LHCN-M2 (cell line): Measurements from ENCODE around the gene TIAM2. TPM values are rescaled to one million over a fixed set of nuclear protein-coding genes. Genes with fewer than 3 reads are reported as not detected.

Experiments used
- DNase-seq: peaks from one replicate; pipeline ENCODE4 v3.0.0-alpha.2; 2012; ENCODE audit warnings: low read depth
- total RNA-seq: library from RNA; depleted of rRNA; stranded (reverse); fragments of >200 nt; gene quantifications from 2 replicates; pipeline ENCODE4 v1.2.3, GENCODE V29; 2014

The TIAM2 gene
- total RNA-seq, 1 experiment from 2014 or later, result 11.9 TPM

DNA sequence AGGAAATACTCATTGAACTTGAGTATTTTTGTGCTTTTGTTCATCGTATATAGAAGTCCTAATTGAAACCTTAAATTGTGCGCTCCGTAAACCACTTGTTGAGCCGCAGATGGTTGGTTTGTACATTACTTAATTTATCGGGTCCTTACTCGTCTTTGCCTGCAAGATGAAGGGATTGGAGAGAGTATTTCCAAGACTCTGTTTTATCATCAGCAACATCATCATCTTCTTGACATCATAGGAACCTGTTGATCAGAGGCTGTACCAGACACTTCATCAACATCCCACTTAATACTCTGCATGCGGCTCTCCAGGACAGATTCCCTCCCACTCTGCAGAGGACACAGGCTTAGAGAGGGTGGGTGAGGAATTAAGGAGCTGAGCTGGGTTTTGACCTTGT, 28.6 kb downstream of the TIAM2 start:
- DNase-seq, result no peak

DNA sequence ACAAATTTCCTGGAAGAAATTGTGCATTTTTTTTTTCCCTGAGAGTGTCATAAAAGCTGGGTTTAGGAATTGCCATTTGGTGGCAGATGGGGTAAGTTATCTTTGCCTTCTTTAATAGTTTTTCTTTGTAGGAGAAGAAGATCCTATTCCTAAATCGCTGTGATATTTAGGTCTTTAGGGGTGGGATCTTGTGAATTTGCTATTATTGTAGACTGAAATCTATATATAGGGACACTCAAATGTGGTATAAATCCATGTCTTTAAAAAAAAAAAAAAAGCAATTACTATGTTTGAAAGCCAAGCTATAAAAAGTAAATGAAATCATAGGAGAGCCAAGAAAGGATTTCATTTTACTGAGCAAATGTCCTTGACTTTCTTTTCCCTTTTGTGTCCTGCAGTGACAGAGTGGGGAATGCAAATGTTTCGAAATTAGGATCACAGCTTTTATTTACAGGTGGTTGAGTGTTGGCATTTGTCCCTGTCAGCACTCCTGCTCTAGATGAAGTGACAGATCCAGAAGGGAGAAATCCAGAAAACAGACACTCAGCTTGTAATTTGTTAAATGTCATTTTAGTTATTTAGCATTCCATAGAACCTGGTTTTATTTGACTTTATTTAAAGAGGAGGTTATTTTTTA, 29.4 kb downstream of the TIAM2 start:
- no peak for DNase-seq

DNA sequence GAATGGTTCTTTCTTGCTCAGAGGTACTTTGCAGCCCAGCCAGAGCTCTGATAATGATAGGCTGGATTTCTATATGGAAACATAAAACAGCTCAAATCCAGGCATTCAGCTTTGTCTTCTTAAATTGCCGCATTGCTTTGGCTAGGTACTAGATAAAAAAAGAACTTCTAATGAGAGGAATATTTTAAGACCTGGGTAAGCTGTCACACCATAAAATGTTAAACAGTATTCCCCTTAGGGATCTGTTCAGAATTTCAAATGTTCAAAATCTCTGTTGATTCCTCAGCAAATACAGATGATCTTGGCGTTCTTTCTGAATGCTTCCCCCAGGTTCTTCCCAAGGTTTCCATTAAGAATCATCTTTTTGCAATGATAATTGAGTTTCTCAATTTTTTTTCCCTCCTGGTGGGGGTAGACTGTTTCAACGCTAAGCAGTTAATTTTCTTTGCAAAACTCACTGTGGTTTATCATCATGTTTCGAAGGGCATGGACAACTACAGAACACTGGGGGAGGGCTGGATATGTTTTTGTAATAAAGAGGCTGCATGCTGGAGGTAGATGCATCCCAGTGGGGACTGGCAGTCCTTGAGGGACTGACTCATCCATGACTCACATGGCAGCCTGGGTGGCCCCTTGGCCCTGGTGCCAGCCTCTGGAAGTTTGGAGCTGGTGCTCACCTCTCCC, 31.0 kb downstream of the TIAM2 start:
- DNase-seq, result peak; percentile 96

DNA sequence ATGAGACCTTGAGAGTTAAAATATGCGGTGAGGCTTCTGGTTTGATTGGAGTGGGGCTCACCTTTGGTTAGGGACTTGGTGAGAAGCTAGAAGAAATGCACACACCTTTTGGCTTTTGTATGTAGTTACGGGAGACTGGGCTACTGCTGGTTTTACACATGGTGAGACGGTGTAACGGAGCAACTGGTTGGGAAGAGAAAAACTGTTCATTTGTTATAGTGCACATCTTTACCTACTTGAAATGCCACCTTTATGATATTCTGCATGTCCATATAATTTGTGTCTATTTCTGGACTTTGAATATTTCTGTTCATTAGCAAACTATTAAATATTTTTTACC, 31.6 kb downstream of the TIAM2 start:
- DNase-seq, result no peak

DNA sequence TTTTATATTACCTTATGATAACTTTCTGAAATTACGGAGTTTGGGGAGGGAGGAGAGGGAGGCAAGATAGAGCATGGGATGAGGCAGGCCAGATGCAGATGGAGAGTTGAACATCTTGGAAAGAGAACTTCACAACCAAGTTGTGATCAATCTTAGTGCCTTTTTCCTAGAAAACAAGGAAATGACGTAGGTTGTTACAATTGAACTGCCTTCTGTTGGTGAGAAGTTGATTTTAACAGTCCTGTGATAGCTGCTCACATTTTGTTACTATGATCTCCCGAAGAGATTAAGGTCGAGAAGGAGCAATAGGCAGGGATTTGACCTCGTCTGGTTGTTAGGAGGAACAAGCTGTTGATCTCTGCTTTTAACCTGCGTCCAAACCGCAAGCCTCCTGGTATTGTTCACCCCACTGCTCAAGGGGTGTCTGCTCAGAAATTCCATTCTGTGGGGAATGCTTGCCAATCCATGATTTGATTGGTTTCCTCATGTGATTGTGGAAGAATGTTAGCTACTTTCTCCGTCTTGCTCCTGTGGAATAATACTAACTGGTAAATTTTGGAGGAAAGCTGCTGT, 35.1 kb downstream of the TIAM2 start:
- no peak for DNase-seq

DNA sequence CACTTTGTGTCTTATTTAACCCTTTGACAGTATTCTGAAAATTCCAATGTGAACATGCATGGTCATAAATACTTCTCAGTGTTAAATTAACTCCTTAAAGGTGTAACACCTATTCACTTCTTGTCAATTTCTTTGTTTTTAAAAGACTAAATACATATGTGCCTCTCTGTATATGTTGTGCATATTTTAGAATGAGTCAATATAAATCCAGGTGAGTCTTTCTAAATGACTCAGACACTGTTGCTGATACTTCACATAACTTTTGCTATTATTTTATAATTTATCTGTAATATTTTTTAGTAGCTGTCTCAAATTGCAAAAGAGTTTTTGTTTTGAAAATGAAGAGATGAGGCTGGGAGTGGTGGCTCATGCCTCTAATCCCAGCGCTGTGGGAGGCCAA, 36.0 kb downstream of the TIAM2 start:
- DNase-seq, result no peak

DNA sequence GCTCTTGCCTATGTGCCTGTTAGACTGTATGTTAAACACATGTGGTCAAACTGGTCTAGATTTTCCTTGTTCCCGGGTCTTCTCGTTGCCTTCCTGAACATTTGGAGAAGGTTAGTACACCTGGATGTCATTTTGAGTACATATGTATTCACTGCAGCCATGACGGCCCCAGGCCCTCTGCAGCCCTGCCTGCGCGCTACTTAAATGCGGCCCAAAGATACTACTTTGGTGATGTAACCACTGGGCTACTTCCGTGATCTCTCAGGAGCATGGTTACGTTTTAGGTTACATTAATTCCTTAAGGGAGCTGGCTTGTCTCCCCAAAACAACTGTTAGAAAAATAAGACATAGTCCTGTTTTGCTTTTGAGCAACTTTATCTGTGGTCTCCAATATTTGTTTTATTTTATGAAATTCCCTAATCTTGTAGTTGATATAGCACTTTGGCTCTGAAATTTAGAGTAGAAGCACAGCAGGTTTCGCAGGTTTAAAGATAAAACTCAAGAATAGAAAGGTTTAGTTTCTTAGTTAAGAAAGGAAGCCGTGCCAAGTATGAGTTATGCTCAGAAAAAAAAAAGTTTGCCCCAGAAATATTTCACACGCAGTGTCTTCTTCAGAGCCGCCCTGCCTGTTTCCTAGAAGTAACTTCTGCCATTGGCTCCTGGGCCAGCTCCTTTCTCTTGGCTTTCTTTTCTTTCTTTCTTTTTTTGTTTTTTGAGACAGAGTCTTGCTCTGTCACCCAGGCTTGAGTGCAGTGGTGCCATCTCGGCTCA, 38.1 kb downstream of the TIAM2 start:
- no peak for DNase-seq

DNA sequence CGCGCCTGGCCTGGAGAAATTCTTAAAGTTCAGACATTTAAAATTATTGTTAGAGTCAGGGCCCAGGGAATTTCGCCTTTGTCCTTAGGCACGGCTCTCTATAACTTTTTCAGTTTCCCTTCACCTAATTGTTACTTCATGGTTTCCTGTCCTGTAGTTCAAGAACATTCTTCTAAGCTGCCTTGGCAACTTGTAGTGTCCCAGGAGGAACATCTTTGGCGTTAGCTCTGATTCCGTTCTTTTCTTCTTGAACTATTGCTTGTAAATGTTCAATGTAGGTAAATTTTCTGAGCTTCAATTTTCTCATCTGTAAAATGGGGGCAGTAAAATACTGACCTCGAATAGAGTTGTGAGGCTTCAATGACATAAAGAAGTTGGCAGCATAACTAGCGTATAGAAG, 41.8 kb downstream of the TIAM2 start:
- no peak for DNase-seq

DNA sequence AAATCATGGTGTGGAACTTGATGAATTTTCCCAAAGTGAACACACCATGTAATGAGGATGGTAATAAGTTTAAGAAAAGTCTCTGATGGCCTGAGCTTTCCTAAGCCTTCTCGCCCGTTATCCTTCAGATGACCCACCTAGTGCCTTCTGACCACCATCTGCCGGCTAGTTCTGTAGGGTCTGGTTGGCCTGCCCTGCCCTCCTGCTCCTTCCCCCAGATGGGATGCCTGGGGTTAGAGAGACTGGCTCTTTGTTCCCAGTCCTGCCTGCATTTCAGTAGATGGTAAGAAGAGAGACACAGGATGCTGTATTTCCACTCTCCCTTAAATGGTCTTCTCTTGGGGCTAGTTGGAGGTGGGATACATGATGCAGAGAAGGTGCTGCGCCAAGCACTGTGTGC, 43.0 kb downstream of the TIAM2 start:
- DNase-seq, result no peak

DNA sequence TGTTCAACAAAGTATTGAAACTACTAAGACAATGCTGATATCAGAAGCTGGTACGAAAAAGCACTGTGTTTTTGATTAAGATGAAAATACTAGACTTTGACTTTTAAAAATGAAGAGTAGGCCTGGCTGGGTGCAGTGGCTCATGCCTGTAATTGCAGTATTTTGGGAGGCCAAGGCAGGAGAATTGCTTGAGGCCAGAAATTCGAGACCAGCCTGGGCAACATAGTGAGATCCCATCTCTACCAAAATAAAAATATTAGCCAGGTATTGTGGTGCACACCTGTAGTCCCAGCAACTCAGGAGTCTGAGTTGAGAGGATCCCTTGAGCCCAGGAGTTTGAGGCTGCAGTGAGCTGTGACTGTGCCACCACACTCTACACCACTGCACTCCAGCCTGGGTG, 43.4 kb downstream of the TIAM2 start:
- no peak for DNase-seq

DNA sequence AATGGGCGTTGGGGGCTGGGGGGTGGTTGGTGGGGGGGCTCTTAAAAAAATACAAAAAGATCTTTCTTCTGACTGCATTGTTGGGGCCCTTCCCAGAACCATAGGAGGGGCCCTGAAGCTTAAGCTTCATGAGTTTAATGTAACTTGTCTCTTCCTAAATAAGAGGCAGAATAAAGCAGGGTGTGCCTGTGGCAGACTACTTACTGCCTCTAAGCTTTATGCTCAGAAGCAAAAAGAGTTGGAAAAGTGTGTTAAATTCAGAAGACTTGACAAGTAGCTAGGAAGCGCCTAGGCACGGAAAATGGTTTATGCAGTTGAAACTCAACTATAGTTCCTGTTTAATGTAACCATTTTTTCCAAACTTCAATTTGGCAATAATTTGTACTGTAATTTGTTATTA, 44.5 kb downstream of the TIAM2 start:
- DNase-seq, result no peak

DNA sequence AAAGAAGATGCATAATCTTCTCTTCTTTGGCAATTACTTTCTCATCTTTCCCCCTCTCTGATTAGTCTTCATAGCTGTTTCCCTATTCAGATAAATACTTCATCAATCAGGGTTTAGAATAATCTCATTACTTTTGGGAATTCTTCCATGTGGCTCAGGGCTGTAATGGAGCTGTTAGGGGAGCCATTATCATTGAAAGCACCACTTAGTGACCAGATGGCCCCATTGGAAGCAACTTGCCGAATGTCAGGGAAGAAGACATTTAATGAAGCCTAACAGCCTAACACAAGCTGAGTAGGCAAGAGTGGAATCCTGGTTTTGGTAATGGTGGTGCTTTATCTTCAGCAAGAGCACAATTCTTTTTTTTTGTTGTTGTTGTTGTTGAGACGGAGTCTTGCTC, 45.0 kb downstream of the TIAM2 start:
- no peak for DNase-seq

DNA sequence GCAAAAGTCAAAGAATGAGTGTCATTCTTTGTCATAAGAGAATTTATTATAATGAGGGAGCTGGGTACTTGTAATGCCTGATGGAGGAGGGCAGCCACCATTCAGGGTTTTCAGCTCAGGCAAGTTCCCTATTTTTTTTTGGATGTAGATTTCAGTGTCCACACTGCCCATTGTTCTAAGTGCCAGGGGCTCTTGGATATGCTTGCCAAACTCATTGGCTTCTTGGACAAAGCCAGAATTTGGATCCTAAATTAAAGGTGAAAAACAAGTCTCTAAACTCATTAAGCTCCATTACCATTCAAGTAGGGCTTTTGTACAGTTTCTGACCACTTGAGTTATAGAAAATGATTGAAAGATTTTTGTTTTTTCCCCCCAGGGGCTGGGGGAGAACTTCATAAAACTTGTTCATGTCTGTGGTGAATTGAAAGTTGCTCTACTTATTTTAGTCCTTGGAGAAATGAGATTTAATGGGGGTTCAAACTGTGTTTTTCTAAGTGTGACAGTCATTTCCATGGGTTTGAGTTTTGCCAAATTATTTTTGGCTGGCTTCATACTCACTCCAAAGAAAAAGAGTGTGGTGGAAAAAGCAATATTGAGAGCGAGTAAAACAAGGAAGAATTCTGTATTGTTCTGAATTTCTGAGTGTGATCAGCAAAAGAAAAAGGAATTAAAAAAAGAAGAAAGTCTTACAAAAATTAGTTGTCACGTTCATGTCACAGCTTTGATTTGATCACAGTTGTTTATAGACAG, 46.0 kb downstream of the TIAM2 start:
- DNase-seq, result no peak

DNA sequence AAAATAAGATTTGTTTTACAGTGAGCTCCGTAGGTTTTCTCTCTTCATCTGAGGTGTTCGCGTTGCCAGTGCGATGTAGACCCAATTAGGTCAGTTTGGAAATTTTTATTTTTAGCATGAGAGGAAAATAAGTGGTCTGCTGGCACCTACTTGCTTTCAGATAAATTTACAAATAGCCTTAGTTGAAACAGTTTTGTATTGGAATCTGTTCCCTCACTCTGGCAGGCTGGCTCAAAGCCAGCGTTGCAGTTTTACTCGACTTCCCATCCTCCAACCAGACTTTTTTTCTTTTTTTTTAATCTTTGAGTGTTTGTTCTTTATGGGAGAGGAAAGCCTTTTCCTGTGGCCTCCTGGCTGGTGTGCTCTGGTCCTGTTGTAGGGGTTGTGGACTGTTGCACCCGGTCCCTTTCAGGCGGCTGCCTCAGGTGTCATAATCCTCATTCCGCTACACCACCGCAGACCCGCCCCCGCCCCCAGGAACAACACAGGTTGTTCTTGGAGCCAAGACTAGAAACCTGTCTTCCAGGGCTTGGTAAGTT, 46.7 kb downstream of the TIAM2 start:
- DNase-seq, result no peak

DNA sequence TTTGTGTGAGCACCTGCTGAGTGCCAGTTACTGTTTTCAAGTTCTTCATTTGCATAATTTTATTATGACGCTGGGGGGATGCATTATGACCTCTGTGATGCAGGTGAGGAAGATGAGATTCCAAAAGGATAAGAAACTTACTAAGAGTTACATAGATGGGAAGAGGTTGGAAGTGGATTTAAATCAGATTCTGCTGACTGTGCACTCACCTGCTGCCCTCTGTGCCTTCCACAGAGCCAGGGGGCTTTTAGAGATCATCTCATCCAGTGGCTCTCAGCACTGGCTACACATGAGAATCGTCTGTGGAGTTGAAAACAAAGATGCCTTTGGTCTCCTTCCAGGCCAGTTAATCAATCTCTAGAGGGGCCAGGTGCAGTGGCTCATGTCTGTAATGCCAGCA, 47.9 kb downstream of the TIAM2 start:
- no peak for DNase-seq

DNA sequence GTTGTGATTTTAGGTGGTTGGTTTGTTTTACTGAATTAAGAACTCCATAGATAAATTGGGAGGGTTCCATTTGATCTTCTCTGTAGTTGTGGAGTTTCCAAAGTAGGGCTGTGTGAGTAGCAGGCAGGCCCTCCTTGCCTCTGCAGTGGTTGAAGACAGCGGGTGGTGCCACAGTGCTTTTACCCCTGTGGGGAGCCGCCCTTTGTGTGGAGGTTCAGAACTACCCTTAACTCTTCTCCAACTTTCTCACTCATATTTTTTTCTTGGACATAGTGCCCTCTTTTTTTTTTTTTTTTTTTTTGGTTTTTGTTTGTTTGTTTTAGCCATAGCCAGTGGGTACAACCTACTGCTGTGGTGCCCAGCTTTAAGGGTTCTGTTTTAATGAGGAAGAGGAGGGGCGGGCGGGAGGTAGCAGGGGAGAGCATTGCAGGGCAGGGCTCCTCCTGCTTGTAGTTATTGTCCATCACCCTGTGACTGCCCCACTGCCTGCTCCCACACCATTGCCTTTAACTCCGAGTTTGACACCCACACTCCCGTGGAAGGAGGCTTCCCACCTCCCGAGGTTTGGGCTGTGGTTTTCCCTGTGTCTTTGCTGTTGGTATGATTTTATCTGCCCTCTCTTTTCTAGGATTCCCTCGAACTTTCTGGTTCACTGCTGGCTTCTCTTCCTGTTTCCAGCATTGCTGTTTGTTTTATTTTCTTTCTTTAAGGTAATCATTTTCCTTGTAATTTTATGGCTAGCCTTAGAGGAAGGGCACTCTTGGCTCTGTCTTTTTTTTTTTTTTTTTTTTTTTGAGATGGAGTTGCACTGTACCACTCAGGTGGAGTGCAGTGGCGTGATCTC, 50.7 kb downstream of the TIAM2 start:
- no peak for DNase-seq

DNA sequence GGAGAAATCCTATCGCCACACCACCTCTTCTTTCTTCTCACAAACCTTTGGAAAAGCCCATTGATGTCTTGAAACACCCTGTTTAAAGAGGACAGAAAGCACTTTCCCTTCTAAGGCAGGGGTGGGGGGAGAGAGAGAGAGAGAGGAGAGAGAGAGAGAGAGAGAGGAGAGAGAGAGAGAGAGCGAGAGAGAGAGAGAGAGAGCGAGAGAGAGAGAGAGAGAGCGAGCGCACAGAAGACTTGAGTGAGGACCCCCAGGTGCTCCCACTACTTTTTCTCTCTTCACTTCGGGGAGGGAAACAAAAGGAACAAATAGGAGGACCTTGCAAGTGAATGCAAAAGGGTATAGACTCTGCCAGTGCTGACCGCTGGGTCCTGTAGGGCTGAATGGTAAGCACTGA, 52.4 kb downstream of the TIAM2 start:
- DNase-seq, result no peak

DNA sequence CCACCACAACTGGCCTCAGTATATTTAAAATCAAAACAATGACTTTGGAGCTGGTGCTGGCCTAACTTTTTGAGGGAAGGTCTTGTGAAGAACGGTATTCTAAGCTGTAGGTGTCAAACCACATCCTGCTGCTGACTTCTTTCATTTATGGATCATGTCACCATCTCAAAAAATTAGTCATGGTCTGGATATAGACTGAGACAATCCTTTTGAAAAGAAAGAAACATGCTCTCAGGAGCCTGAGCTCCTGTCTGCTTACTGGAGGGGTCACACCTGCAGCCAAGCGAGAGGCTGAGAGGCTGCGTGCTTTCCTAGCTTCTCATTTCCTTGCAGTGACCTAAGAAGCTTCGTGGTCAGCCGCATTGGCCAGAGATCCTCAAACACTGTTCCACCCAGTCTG, 55.2 kb downstream of the TIAM2 start:
- DNase-seq, result peak; percentile 20

DNA sequence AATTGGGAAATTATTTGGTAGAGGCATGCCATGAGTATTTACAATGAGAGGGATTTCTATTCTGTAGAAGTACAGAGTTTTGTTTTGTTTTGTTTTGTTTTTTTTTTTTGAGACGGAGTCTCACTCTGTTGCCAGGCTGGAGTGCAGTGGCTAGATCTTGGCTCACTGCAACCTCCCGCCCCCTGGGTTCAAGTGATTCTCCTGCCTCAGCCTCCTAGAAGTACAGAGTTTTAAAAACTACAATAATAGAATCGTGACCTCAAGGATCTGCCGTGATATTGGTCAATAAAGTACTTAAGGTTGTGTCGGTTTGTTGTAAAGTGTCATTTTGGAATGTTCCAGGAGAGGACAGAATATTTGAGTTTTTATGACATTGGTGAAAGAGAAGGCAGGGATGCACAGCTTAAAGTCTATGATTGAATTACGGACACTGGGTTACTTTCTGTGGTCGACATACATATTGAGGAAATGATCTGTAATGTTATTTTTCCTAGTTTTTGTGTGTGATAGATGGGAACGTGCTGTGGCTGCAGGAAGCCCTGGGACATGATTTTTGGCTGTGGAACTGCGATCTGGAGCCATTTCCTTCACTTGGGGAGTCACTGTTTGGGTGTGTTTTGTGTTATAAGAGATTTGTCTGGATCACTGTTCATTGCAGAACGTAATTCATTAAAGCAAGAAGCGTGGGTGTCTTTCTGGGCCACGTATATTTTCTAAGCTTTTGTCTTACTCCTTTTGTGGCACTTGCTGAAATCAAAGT, 59.6 kb downstream of the TIAM2 start:
- no peak for DNase-seq

DNA sequence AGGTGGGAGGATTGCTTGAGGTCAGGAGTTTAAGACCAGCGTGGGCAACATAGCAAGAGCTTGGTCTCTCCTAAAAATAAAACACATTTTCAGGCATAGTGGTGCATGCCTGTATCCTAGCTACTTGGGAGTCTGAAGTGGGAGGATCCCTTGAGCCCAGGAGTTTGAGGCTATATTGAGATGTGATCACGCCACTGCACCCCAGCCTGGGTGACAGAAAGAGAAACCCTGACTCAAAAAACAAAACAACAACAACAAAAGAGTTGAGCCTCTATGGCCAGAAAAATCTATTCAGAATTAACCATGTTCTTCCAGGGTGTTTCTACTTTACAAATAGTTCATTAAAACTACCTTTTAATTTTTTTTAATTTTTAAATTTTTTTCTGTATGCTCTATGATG, 60.6 kb downstream of the TIAM2 start:
- no peak for DNase-seq
